Common myeloid progenitor, CD34-positive (primary cell): ENCODE data around the gene RALGAPA2.

Experiments
- CTCF ChIA-PET: fragments of 350-600 bp; sonication (Branson Sonifier 250); formaldehyde crosslinking; loops from one replicate; lab custom pipeline; 2021; ENCODE audit warnings: antibody characterized with exemption; lab: Charles Lee
- POLR2A ChIA-PET: fragments of 350-600 bp; sonication (Branson Sonifier 250); formaldehyde crosslinking; loops from one replicate; lab custom pipeline; 2021; ENCODE audit warnings: antibody characterized with exemption; lab: Charles Lee
- DNase-seq, 3 donors: peaks; one replicate each; pipeline versions ENCODE4 v3.0.0 to v3.0.0-alpha.2; 2013
- H3K27ac ChIP-seq, 2 experiments: 1 replicate in 1 of 2; 2 replicates in 1 of 2; pipeline ENCODE4 v1.7.0; 2013; ENCODE audit warnings: inconsistent platforms in 2 of 2, low read length in 2 of 2, mild to moderate bottlenecking in 2 of 2, low read depth in 1 of 2, moderate library complexity in 1 of 2; ENCODE audit not compliant: severe bottlenecking in 2 of 2, insufficient read depth in 1 of 2, poor library complexity in 1 of 2
- H3K27me3 ChIP-seq, 5 experiments: replicated peaks in 2 of 5; 1 replicate in 3 of 5; 2 replicates in 2 of 5; pipeline versions ENCODE4 v1.6.1 to v1.7.0; 2013; ENCODE audit warnings: low read length in 4 of 5, mild to moderate bottlenecking in 2 of 5, moderate library complexity in 2 of 5, inconsistent platforms in 1 of 5; ENCODE audit not compliant: insufficient read depth in 5 of 5, control insufficient read depth in 4 of 5
- H3K36me3 ChIP-seq, 4 experiments: 1 replicate in 2 of 4; 2 replicates in 2 of 4; pipeline versions ENCODE4 v1.6.1 to v1.7.0; 2013; ENCODE audit warnings: low read length in 3 of 4, control low read depth in 1 of 4, mild to moderate bottlenecking in 1 of 4; ENCODE audit not compliant: control insufficient read depth in 4 of 4, insufficient read depth in 4 of 4
- H3K4me1 ChIP-seq, 4 experiments: 1 replicate in 3 of 4; 2 replicates in 1 of 4; pipeline versions ENCODE4 v1.6.1 to v1.7.1; 2013; ENCODE audit warnings: low read length in 3 of 4, mild to moderate bottlenecking in 3 of 4, control low read depth in 1 of 4, inconsistent platforms in 1 of 4, moderate library complexity in 1 of 4; ENCODE audit not compliant: control insufficient read depth in 4 of 4, insufficient read depth in 4 of 4; ENCODE audit errors: control extremely low read depth in 1 of 4
- H3K4me3 ChIP-seq, 7 experiments: 1 replicate in 4 of 7; 2 replicates in 3 of 7; pipeline versions ENCODE4 v1.5.1 to v1.7.0; 2013; ENCODE audit warnings: mild to moderate bottlenecking in 7 of 7, low read length in 6 of 7, moderate library complexity in 6 of 7, inconsistent platforms in 2 of 7, low read depth in 2 of 7, control low read depth in 1 of 7; ENCODE audit not compliant: insufficient read depth in 4 of 7, control insufficient read depth in 1 of 7; ENCODE audit errors: extremely low read depth in 1 of 7
- H3K9me3 ChIP-seq, 5 experiments: 1 replicate in 4 of 5; 2 replicates in 1 of 5; pipeline versions ENCODE4 v1.6.1 to v1.7.1; 2013; ENCODE audit warnings: low read length in 4 of 5, mild to moderate bottlenecking in 2 of 5, inconsistent platforms in 1 of 5, low read depth in 1 of 5, moderate library complexity in 1 of 5; ENCODE audit not compliant: control insufficient read depth in 4 of 5, insufficient read depth in 2 of 5; ENCODE audit errors: control extremely low read depth in 1 of 5
- WGBS: methylation state at CpG from one replicate; pipeline ENCODE4 v1.1.5; 2013; ENCODE audit not compliant: insufficient coverage; 5-methylcytosine and 5-hydroxymethylcytosine counted together

The RALGAPA2 gene

GRCh38 chr20:20482453-20482852 is 230.0 kb downstream of the RALGAPA2 start:
- no peak for DNase-seq
- Histone ChIP-seq H3K4me3 (no peak overlapping the region), H3K27ac (no peak overlapping the region), H3K27me3 (no peaks in the 10 kb centered on the region), H3K9me3 (no peaks in the 10 kb centered on the region), H3K36me3 (peaks cover 8 to 39% (median 15%) of the 10 kb centered on the region in 4 experiments), H3K4me1 (no peaks in the 10 kb centered on the region)
- CTCF ChIA-PET = interaction anchor here (1.1 kb wide), 1 partner anchor 15 kb away, joined by 3 read pairs; no protein-coding TSS in a partner anchor
- WGBS = 100% methylated on average over 4 of the region's 4 CpGs
- POLR2A ChIA-PET = no interaction called here

- H3K4me3 ChIP-seq = no peak overlapping the region
- WGBS = 100% methylated on average over 1 of the region's 2 CpGs
- H3K27ac ChIP-seq = no peak overlapping the region
- H3K36me3 ChIP-seq = peaks cover 3 to 33% (median 9%) of the 10 kb centered on the region in 4 experiments
- no peaks in the 10 kb centered on the region for H3K4me1 ChIP-seq
- ChIA-PET POLR2A (no interaction called here), CTCF (no interaction called here)
- H3K9me3 ChIP-seq = no peaks in the 10 kb centered on the region
- no peaks in the 10 kb centered on the region for H3K27me3 ChIP-seq
- no peak for DNase-seq
Observed at GRCh38 chr20:20480689-20481088, 231.8 kb downstream of the RALGAPA2 start.

GRCh38 chr20:20480126-20480525 is 232.3 kb downstream of the RALGAPA2 start:
- no peaks in the 10 kb centered on the region for H3K4me1 ChIP-seq
- WGBS = 100% methylated on average over 1 of the region's 1 CpG
- no peaks in the 10 kb centered on the region for H3K9me3 ChIP-seq
- POLR2A ChIA-PET = no interaction called here
- no peaks in the 10 kb centered on the region for H3K27me3 ChIP-seq
- CTCF ChIA-PET = no interaction called here
- H3K4me3 ChIP-seq = no peak overlapping the region
- no peak overlapping the region for H3K27ac ChIP-seq
- peaks cover 3 to 33% (median 9%) of the 10 kb centered on the region in 4 experiments for H3K36me3 ChIP-seq
- DNase-seq = no peak

- 100% methylated on average over 5 of the region's 5 CpGs for WGBS
- Histone ChIP-seq H3K4me3 (no peak overlapping the region), H3K4me1 (no peaks in the 10 kb centered on the region), H3K27ac (no peak overlapping the region), H3K36me3 (peaks cover 3 to 18% (median 9%) of the 10 kb centered on the region in 4 experiments), H3K27me3 (no peaks in the 10 kb centered on the region), H3K9me3 (no peaks in the 10 kb centered on the region)
- ChIA-PET CTCF (no interaction called here), POLR2A (no interaction called here)
- no peak for DNase-seq
Observed at GRCh38 chr20:20477444-20478041, 234.9 kb downstream of the RALGAPA2 start.

GRCh38 chr20:20476504-20476903 is 235.9 kb downstream of the RALGAPA2 start:
- WGBS = no CpG with 5 or more reads among the region's 2 CpGs
- ChIA-PET POLR2A (no interaction called here), CTCF (no interaction called here)

GRCh38 chr20:20473657-20474056 is 238.8 kb downstream of the RALGAPA2 start:
- CTCF ChIA-PET = interaction anchor here (0.8 to 2.2 kb wide), 2 partner anchors 9 to 62 kb away, joined by 3 to 10 read pairs; no protein-coding TSS in a partner anchor
- no peak overlapping the region for H3K4me3 ChIP-seq
- no peaks in the 10 kb centered on the region for H3K9me3 ChIP-seq
- H3K27me3 ChIP-seq = no peaks in the 10 kb centered on the region
- POLR2A ChIA-PET = no interaction called here
- H3K27ac ChIP-seq = no peak overlapping the region
- no peak for DNase-seq
- no peaks in the 10 kb centered on the region for H3K4me1 ChIP-seq
- peaks cover 3 to 20% (median 12%) of the 10 kb centered on the region in 4 experiments for H3K36me3 ChIP-seq

More at GRCh38 chr20:20476504-20476903, 235.9 kb downstream of the RALGAPA2 start:
- Histone ChIP-seq H3K9me3 (no peaks in the 10 kb centered on the region), H3K4me1 (no peaks in the 10 kb centered on the region), H3K4me3 (no peak overlapping the region), H3K27me3 (no peaks in the 10 kb centered on the region), H3K36me3 (peaks cover 6 to 19% (median 11%) of the 10 kb centered on the region in 4 experiments), H3K27ac (no peak overlapping the region)
- no peak for DNase-seq

- H3K27me3 ChIP-seq = no peaks in the 10 kb centered on the region
- no peak for DNase-seq
- H3K36me3 ChIP-seq = peaks cover 3 to 24% (median 15%) of the 10 kb centered on the region in 4 experiments
- no peaks in the 10 kb centered on the region for H3K4me1 ChIP-seq
- no peaks in the 10 kb centered on the region for H3K9me3 ChIP-seq
- ChIA-PET POLR2A (no interaction called here), CTCF (interaction anchor here (2.2 kb wide), 1 partner anchor 9 kb away, joined by 10 read pairs; no protein-coding TSS in a partner anchor)
- no peak overlapping the region for H3K27ac ChIP-seq
- WGBS = 96% methylated on average over 3 of the region's 4 CpGs
- H3K4me3 ChIP-seq = no peak overlapping the region
Observed at GRCh38 chr20:20472684-20473274, 239.7 kb downstream of the RALGAPA2 start.
